ENCODE measurements around the gene KCNQ1. TPM values are rescaled to one million over a fixed set of nuclear protein-coding genes. Genes with fewer than 3 reads are reported as not detected.

The KCNQ1 gene
- total and polyA plus RNA-seq, 9 of the 15 experiments (the other 6 are each of a cell fraction or from before 2014, with no cell fraction given) = 0.44 TPM; not detected in 8

GRCh38 chr11:2698386-2699184, 253.8 kb downstream of the KCNQ1 start:
- DNase-seq (ENCODE audit: extremely low read depth in 1 of 4, low spot score in 3 of 4) = no peak
- ChIA-PET POLR2A (interaction anchor here (0.7 to 2.0 kb wide), 9 partner anchors 9 to 190 kb away, joined by 3 to 20 read pairs (median 6); partner anchors contain the start of gene CDKN1C), CTCF (ENCODE audit: low intra/inter-chr PET ratio) (no interaction called here)
- no TSS peak for BruUV-seq (replicated peaks)
- H3K9me3 ChIP-seq (replicated peaks; ENCODE audit: control insufficient read depth, insufficient read depth, low read depth, low read length) = no peaks in the 10 kb centered on the region
- TF ChIP-seq KDM1A (IDR thresholded peaks at IDR 0.05) = no peak
- 0 out of 2 replicates have a peak, but pooled peaks have one; percentile 13 for TF ChIP-seq MGA (IDR thresholded peaks at IDR 0.05)
- 0 out of 2 replicates have a peak, but pooled peaks have one; percentile 27 for TF ChIP-seq ZSCAN29 (IDR thresholded peaks at IDR 0.05)
- TF ChIP-seq HDAC1 (IDR thresholded peaks at IDR 0.05) = 0 out of 4 replicates have a peak, but pooled peaks of 1 of the 2 experiments have one; percentile 10
- peaks cover 44% of the 10 kb centered on the region for H4K20me1 ChIP-seq (replicated peaks; ENCODE audit: control insufficient read depth, insufficient read depth, low read length)
- H3K27ac ChIP-seq (ENCODE audit: extremely low read depth, low read depth, low read length) = peak overlapping the region; percentile 73
- intact Hi-C loops (cut with micrococcal nuclease) (loop anchor here (5.0 to 10.0 kb wide), 2 partner anchors 164 to 189 kb away; partner anchors contain the start of gene CDKN1C), in situ Hi-C loops (cut with MboI) (no loop called here)
- no peak overlapping the region for H2AFZ ChIP-seq (ENCODE audit: low read depth, low read length)
- H3K4me2 ChIP-seq (ENCODE audit: insufficient read depth, low read length) = peak overlapping the region; percentile 86
- no peak for FAIRE-seq
- H3K27me3 ChIP-seq (ENCODE audit: control insufficient read depth in 2 of 2, insufficient read depth in 2 of 2, low read length in 2 of 2) = no peaks in the 10 kb centered on the region
- ATAC-seq = no peak
- peak overlapping the region; percentile 84 to 98 for H3K9ac ChIP-seq (ENCODE audit: insufficient read depth in 1 of 2, low read depth in 2 of 2, low read length in 2 of 2)
- peak overlapping the region; percentile 69 for H3K4me3 ChIP-seq
- peaks cover 21 to 41% of the 10 kb centered on the region in 2 experiments; a peak in 4 of 5 replicates for H3K4me1 ChIP-seq (replicated peaks in 1 of 2; ENCODE audit: control insufficient read depth in 2 of 2, insufficient read depth in 2 of 2, low read length in 2 of 2)
- no peaks in the 10 kb centered on the region for H3K9me1 ChIP-seq (ENCODE audit: control insufficient read depth, insufficient read depth, low read length)
- peaks cover 31% of the 10 kb centered on the region for H3K36me3 ChIP-seq (ENCODE audit: control insufficient read depth, insufficient read depth, low read length)
- peaks cover 66% of the 10 kb centered on the region for H3K79me2 ChIP-seq (ENCODE audit: control insufficient read depth, insufficient read depth, low read length)
- 13% methylated on average over 19 of the region's 20 CpGs for WGBS (ENCODE audit: insufficient coverage, low coverage, missing lambda C conversion rate)
